Naive thymus-derived CD4-positive, alpha-beta T cell (primary cell): ENCODE measurements around the gene FBXO3. TPM values are rescaled to one million over a fixed set of nuclear protein-coding genes. Genes with fewer than 3 reads are reported as not detected.

ENCODE experiments used
- ATAC-seq: fragments of 150-1000 bp; cut with Tn5 transposase; 2 replicates; pipeline ENCODE4 v1.10.0; 2021; ENCODE audit warnings: mild to moderate bottlenecking, moderate library complexity
- CTCF ChIA-PET: fragments of 350-600 bp; sonication (Branson Sonifier 250); formaldehyde crosslinking; loops from one replicate; lab custom pipeline; 2021; ENCODE audit warnings: antibody characterized with exemption; lab: Charles Lee
- POLR2A ChIA-PET: fragments of 350-600 bp; sonication (Branson Sonifier 250); formaldehyde crosslinking; loops from one replicate; lab custom pipeline; 2021; ENCODE audit warnings: antibody characterized with exemption, inconsistent platforms; lab: Charles Lee
- DNase-seq, 9 donors: peaks; one replicate each; pipeline versions ENCODE4 v3.0.0 to v3.0.0-alpha.2; 2020 to 2022; ENCODE audit warnings: mixed read lengths in 1 of 9
- H3K27ac ChIP-seq: one replicate; pipeline ENCODE4 v1.7.0; 2013; ENCODE audit warnings: mild to moderate bottlenecking, low read depth, low read length, moderate library complexity
- H3K27me3 ChIP-seq, 2 donors: one replicate each; pipeline ENCODE4 v1.7.0; 2013; ENCODE audit warnings: low read length in 2 of 2, mild to moderate bottlenecking in 2 of 2, moderate library complexity in 2 of 2; ENCODE audit not compliant: control insufficient read depth in 2 of 2, insufficient read depth in 2 of 2
- H3K36me3 ChIP-seq, 3 experiments: 1 replicate in 2 of 3; 2 replicates in 1 of 3; pipeline ENCODE4 v1.7.0; 2013; ENCODE audit warnings: low read length in 3 of 3, mild to moderate bottlenecking in 3 of 3, moderate library complexity in 1 of 3; ENCODE audit not compliant: insufficient read depth in 3 of 3, control insufficient read depth in 2 of 3
- H3K4me1 ChIP-seq, 2 donors: one replicate each; pipeline ENCODE4 v1.7.0; 2013; ENCODE audit warnings: low read length in 2 of 2, mild to moderate bottlenecking in 2 of 2, moderate library complexity in 1 of 2; ENCODE audit not compliant: control insufficient read depth in 2 of 2, insufficient read depth in 2 of 2
- H3K4me3 ChIP-seq: 2 replicates; pipeline ENCODE4 v1.7.0; 2013; ENCODE audit warnings: mild to moderate bottlenecking, low read length
- H3K9me3 ChIP-seq, 3 experiments: 1 replicate in 2 of 3; 2 replicates in 1 of 3; pipeline ENCODE4 v1.7.0; 2013; ENCODE audit warnings: low read length in 3 of 3; ENCODE audit not compliant: control insufficient read depth in 2 of 3
- H3K27ac Mint-ChIP-seq, 9 donors: one replicate each; pipeline ENCODE4 v1.8.0; 2020 to 2022; ENCODE audit warnings: mixed read lengths in 9 of 9, mild to moderate bottlenecking in 8 of 9, moderate library complexity in 5 of 9, inconsistent platforms in 2 of 9
- H3K27me3 Mint-ChIP-seq, 5 donors: one replicate each; pipeline ENCODE4 v1.8.0; 2021 to 2022; ENCODE audit warnings: mixed read lengths in 5 of 5, mild to moderate bottlenecking in 1 of 5
- H3K36me3 Mint-ChIP-seq, 5 donors: one replicate each; pipeline ENCODE4 v1.8.0; 2020 to 2022; ENCODE audit warnings: mixed read lengths in 5 of 5, mild to moderate bottlenecking in 3 of 5, inconsistent platforms in 1 of 5
- H3K4me1 Mint-ChIP-seq, 7 donors: one replicate each; pipeline ENCODE4 v1.8.0; 2020 to 2022; ENCODE audit warnings: mixed read lengths in 7 of 7, mild to moderate bottlenecking in 3 of 7, inconsistent platforms in 1 of 7
- H3K4me3 Mint-ChIP-seq, 10 donors: one replicate each; pipeline ENCODE4 v1.8.0; 2020 to 2022; ENCODE audit warnings: mild to moderate bottlenecking in 10 of 10, mixed read lengths in 10 of 10, moderate library complexity in 6 of 10, inconsistent platforms in 2 of 10
- H3K9me3 Mint-ChIP-seq, 11 donors: one replicate each; pipeline ENCODE4 v1.8.0; 2020 to 2022; ENCODE audit warnings: mixed read lengths in 11 of 11, mild to moderate bottlenecking in 4 of 11, inconsistent platforms in 1 of 11, moderate library complexity in 1 of 11
- intact Hi-C, 2 donors: fragments of 100-400 bp; cut with micrococcal nuclease; formaldehyde crosslinking; loops; one replicate each; pipeline ENCODE4 v1.15.1; 2023
- polyA plus RNA-seq, 2 donors: library from polyadenylated mRNA; unstranded; fragments of 300-500 nt; fragmentation: Illumina TruSeq; gene quantifications; one replicate each; pipeline ENCODE4 v1.2.3, GENCODE V29; 2021
- total RNA-seq, 6 experiments: library from RNA in 5 of 6; stranded (reverse) in 5 of 6; gene quantifications; 1 replicate in 5 of 6; 2 replicates in 1 of 6; pipeline ENCODE4 v1.2.3 and lab custom pipeline; 2021 to 2026

FBXO3 gene
- total and polyA plus RNA-seq, 7 experiments from 2014 or later, result 22.6 to 55.7 (median 43.1) TPM

DNA sequence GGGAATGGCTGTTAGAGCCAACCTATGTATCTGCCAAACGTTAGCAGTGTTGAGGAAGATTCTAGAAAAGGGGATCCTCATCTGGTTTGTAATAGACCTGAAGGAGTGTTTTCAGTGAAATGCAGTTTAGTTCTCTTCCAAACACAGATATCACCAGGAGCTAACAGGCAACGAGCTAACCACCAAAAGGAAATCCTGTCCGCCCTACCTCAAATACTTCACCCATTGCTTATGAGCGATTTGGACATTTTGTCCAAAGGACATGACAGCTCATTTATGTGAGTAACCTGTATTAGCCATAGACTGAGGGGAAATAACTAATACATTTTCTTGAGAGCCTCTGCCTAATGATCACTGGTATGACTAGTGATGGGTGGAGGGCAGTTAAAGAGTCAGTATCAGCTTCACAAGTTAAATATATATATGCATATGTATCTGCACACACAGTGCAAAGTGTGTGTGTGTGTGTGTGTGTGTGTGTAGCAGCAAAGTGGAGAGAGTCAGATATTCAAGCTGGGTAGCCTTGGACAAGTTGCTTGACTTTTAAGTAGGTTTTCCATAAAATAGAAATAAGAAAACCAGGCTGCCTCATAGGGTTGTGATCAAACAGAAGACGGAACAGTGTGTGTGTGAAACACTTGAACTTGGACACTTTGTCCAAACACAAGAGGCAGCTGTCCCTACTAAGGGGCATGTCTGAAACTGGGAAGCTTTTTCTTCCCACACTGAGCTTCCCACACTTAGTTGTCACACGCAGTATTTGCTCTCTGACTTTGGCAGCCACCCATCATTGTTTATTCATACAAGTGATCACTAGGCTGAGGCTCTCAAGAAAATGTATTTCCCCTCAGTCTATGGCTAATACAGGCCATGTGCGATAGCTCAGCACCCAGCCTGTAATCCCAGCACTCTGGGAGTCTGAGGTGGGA is 72.8 kb downstream of the FBXO3 start:
- intact Hi-C loops, result loop anchor here (2.0 to 10.0 kb wide), 12 partner anchors 351 to 1961 kb away; partner anchors contain the start of genes CSTF3 (in 2 of the 2), QSER1 (in 2 of the 2), ABTB2 (in 1 of the 2) and CAT (in 1 of the 2)
- ChIA-PET POLR2A (interaction anchor here (0.7 to 1.2 kb wide), 2 partner anchors 34 to 443 kb away, joined by 3 to 9 read pairs; partner anchors contain the start of gene CD59), CTCF (interaction anchor here (1.6 kb wide), 1 partner anchor 41 kb away, joined by 7 read pairs; no protein-coding TSS in a partner anchor)
- Mint-ChIP-seq H3K36me3 (peaks cover 0 to 2% (median 0%) of the 10 kb centered on the region in 5 donors), H3K9me3 (no peaks in the 10 kb centered on the region), H3K4me1 (peaks cover 14 to 29% (median 22%) of the 10 kb centered on the region in 7 donors), H3K27ac (peak overlapping the region in 8 of 9 donors; percentile 5 to 84 (median 75)), H3K27me3 (peaks cover 0 to 25% (median 0%) of the 10 kb centered on the region in 5 donors), H3K4me3 (peak overlapping the region; percentile 84 to 96 (median 92))
- Histone ChIP-seq H3K4me3 (peak overlapping the region; percentile 54), H3K36me3 (no peaks in the 10 kb centered on the region), H3K27me3 (no peaks in the 10 kb centered on the region), H3K4me1 (peaks cover 9 to 13% of the 10 kb centered on the region in 2 donors), H3K27ac (no peak overlapping the region), H3K9me3 (no peaks in the 10 kb centered on the region)
- ATAC-seq (no peak), DNase-seq (no peak)

GRCh38 chr11:33700502-33701271 is 73.6 kb downstream of the FBXO3 start, which contains the start of gene C11orf91:
TSS of gene C11orf91 (minus strand) at chr11:33700826. CDS start at chr11:33700740, 86 bp downstream.
- Histone ChIP-seq H3K27me3 (no peaks in the 10 kb centered on the region), H3K27ac (no peak within 1 kb of the TSS), H3K9me3 (no peaks in the 10 kb centered on the region), H3K4me3 (peak within 1 kb of the TSS; percentile 54), H3K36me3 (no peaks in the 10 kb centered on the region), H3K4me1 (peaks cover 9 to 13% of the 10 kb centered on the region in 2 donors)
- ATAC-seq (peak; percentile 99), DNase-seq (peak; percentile 88 to 98 (median 95))
- H3K36me3 Mint-ChIP-seq, result no peaks in the 10 kb centered on the region
- POLR2A ChIA-PET, result interaction anchor here (0.7 to 1.2 kb wide), 2 partner anchors 35 to 36 kb away, joined by 3 to 9 read pairs; partner anchors contain the start of gene CD59
- peak within 1 kb of the TSS; percentile 84 to 96 (median 92) for H3K4me3 Mint-ChIP-seq
- no peaks in the 10 kb centered on the region for H3K9me3 Mint-ChIP-seq
- CTCF ChIA-PET, result interaction anchor here (1.6 kb wide), 1 partner anchor 42 kb away, joined by 7 read pairs; no protein-coding TSS in a partner anchor
- intact Hi-C loops, result loop anchor here (1.0 to 10.0 kb wide), 18 partner anchors 36 to 1962 kb away; partner anchors contain the start of genes CAT (in 2 of the 2), CD59 (in 2 of the 2), CSTF3 (in 2 of the 2) and EIF3M (in 2 of the 2)
- peaks cover 0 to 31% (median 5%) of the 10 kb centered on the region in 5 donors for H3K27me3 Mint-ChIP-seq
- H3K27ac Mint-ChIP-seq, result peak within 1 kb of the TSS; percentile 61 to 84 (median 76)
- H3K4me1 Mint-ChIP-seq, result peaks cover 14 to 27% (median 24%) of the 10 kb centered on the region in 7 donors

DNA sequence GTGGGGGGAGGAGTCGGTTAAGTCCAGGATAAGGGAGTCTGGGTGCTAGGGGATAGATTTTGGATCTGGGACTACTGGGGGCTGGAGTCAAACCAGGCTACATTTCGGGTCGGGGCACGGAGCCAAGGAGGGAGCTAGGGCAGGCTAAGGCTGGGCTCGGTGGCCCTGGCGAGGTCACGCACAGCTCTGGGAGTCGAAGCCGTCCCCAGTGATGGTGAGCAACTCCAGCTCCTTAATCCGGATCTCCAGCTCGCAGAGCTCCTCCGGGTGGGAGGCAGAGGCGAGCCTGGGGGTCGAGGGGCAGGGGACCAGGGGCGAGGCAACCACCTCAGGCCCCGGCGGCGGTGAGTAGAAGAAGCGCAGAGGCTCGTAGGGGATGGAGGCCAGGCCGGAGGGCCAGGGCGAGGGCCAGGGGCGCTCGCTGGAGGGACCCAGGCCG is 74.2 kb downstream of the FBXO3 start:
- intact Hi-C loops, result loop anchor here (1.0 to 10.0 kb wide), 18 partner anchors 36 to 1963 kb away; partner anchors contain the start of genes CAT (in 2 of the 2), CD59 (in 2 of the 2), CSTF3 (in 2 of the 2) and EIF3M (in 2 of the 2)
- no peaks in the 10 kb centered on the region for H3K36me3 Mint-ChIP-seq
- DNase-seq, result peak in 5 of 9 donors; percentile 4 to 14 (median 5)

DNA sequence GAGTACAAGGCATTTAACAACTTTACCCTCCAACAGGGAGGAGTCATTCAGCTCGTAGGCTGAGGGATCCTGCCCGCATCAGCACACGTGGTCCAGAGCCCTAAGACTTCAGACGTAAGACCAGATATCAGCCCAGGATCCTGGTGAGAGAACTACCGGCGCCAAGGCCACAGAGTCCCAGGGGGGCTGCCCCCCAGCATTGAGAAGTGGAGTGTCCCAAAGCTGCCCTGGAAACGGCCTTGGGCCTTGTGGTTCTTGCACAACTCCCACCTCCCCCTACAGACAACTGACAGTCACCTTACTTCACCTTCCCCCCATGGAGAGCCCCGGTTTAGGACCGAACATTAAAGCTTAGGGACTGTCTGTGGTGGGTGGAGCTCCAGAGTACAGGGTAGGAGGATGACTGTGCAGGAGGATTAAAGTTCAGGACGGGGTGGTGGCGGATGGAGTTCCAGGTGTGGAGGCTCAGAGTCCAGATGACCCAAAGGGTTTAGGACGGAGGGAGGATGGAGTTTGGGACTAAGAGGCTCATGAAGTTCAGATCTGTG is 74.7 kb downstream of the FBXO3 start:
- DNase-seq, result no peak
- H3K36me3 Mint-ChIP-seq, result no peaks in the 10 kb centered on the region
- H3K4me1 Mint-ChIP-seq, result peaks cover 14 to 27% (median 22%) of the 10 kb centered on the region in 7 donors
- intact Hi-C loops, result loop anchor here (1.0 to 10.0 kb wide), 18 partner anchors 37 to 1963 kb away; partner anchors contain the start of genes CAT (in 2 of the 2), CD59 (in 2 of the 2), CSTF3 (in 2 of the 2) and EIF3M (in 2 of the 2)
- Histone ChIP-seq H3K36me3 (no peaks in the 10 kb centered on the region), H3K27me3 (no peaks in the 10 kb centered on the region), H3K9me3 (no peaks in the 10 kb centered on the region), H3K4me3 (peak overlapping the region; percentile 54), H3K4me1 (peaks cover 9 to 13% of the 10 kb centered on the region in 2 donors), H3K27ac (no peak overlapping the region)
- H3K27ac Mint-ChIP-seq, result peak overlapping the region in 7 of 9 donors; percentile 24 to 76 (median 71)
- H3K9me3 Mint-ChIP-seq, result no peaks in the 10 kb centered on the region
- H3K27me3 Mint-ChIP-seq, result peaks cover 0 to 31% (median 5%) of the 10 kb centered on the region in 5 donors
- ATAC-seq, result no peak
- ChIA-PET POLR2A (no interaction called here), CTCF (interaction anchor here (0.5 kb wide), 1 partner anchor 399 kb away, joined by 3 read pairs; no protein-coding TSS in a partner anchor)
- H3K4me3 Mint-ChIP-seq, result peak overlapping the region; percentile 67 to 93 (median 82)

More for the DNA sequence above, 74.2 kb downstream of the FBXO3 start:
- Histone ChIP-seq H3K4me1 (peaks cover 9 to 13% of the 10 kb centered on the region in 2 donors), H3K27me3 (no peaks in the 10 kb centered on the region), H3K27ac (no peak overlapping the region), H3K36me3 (no peaks in the 10 kb centered on the region), H3K9me3 (no peaks in the 10 kb centered on the region), H3K4me3 (peak overlapping the region; percentile 54)
- no peaks in the 10 kb centered on the region for H3K9me3 Mint-ChIP-seq
- ChIA-PET CTCF (no interaction called here), POLR2A (interaction anchor here (0.7 kb wide), 1 partner anchor 37 kb away, joined by 3 read pairs; no protein-coding TSS in a partner anchor)
- peak overlapping the region in 7 of 9 donors; percentile 24 to 76 (median 71) for H3K27ac Mint-ChIP-seq
- no peak for ATAC-seq
- peaks cover 0 to 31% (median 5%) of the 10 kb centered on the region in 5 donors for H3K27me3 Mint-ChIP-seq
- H3K4me1 Mint-ChIP-seq, result peaks cover 14 to 27% (median 22%) of the 10 kb centered on the region in 7 donors
- peak overlapping the region; percentile 67 to 93 (median 84) for H3K4me3 Mint-ChIP-seq

GRCh38 chr11:33698921-33699320 is 75.4 kb downstream of the FBXO3 start:
- Mint-ChIP-seq H3K4me3 (peak overlapping the region in 4 of 10 donors; percentile 16 to 89 (median 86)), H3K9me3 (no peaks in the 10 kb centered on the region), H3K27me3 (peaks cover 0 to 31% (median 5%) of the 10 kb centered on the region in 5 donors), H3K4me1 (peaks cover 14 to 27% (median 22%) of the 10 kb centered on the region in 7 donors), H3K36me3 (no peaks in the 10 kb centered on the region), H3K27ac (no peak overlapping the region)
- Histone ChIP-seq H3K27me3 (no peaks in the 10 kb centered on the region), H3K9me3 (no peaks in the 10 kb centered on the region), H3K4me1 (peaks cover 9 to 13% of the 10 kb centered on the region in 2 donors), H3K4me3 (no peak overlapping the region), H3K27ac (no peak overlapping the region), H3K36me3 (no peaks in the 10 kb centered on the region)
- CTCF ChIA-PET, result no interaction called here
- ATAC-seq, result no peak
- POLR2A ChIA-PET, result no interaction called here
- intact Hi-C loops, result no loop called here
- DNase-seq, result no peak
